Urothelium cell line (cell line): ENCODE results near the gene DPP4.
"Not testable (repeated sequence)": the region's sequence is repeated elsewhere in the genome, so short reads cannot be mapped to it uniquely, and the experiment has no call there.

ENCODE experiments used
- DNase-seq: peaks from one replicate; pipeline ENCODE4 v3.0.0; 2011; ENCODE audit warnings: low spot score, mixed read lengths
- FAIRE-seq: peaks from 2 replicates; lab custom pipeline; 2011; peaks lifted over from hg19 to GRCh38; lab: Jason Lieb, UNC

Gene DPP4

DNA sequence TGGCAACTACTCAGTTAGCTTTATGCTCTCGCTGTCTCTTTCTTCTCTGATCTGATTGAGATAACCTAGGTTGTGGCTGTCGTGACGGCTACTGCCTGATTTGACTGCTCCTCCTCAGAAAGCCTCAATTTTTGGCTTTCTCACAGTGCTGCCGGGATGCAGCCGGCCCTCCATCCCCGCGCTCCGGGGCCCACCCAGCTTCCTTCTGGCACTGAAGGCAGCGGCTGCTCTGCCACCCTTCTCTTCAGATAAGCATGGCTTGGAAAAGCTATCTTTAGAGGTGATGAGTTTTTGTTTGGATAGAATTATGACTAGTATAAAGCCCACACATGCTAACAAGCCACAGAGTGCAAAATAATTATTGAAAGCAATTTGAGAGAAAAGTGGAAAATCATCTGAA is 102.5 kb downstream of the DPP4 start:
- FAIRE-seq (no peak), DNase-seq (no peak)

DNA sequence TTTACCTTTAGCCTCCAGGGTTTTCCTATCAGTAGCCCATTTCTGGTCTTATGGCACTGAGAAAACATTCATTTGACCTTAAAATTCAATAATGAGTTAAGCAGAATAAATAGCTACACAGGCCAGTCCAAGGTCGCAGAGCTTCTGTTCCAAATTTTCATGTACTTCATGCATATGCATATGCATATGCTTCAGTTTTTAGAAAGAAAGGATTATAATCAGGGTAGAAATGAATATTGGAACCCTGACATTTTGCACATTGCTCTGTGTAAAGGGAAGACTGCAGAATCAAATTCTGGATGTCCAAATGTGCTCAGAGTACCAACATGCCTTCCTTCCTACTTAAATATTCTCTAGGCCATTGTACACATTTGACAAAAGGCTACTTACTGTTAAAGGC is 104.9 kb downstream of the DPP4 start:
- DNase-seq (no peak), FAIRE-seq (no peak)

DNA sequence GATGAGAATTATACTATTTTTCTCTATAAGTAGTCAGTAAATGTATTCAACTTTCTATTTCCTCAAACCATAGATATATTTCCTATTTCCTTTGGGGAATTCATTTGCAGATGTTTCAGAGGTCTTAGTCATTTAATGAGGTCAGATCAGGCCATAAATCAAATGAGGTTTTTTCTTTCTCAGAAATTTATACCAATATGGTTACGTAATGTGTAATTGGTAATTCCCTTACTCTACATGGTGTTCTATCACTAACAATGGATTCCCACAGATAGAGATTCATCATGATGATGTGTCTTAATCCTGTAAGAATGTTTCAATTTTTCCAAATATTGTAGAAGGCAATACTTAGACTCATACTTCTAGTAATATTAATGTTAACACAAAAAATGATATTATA is 108.0 kb downstream of the DPP4 start:
- DNase-seq (no peak), FAIRE-seq (no peak)

DNA sequence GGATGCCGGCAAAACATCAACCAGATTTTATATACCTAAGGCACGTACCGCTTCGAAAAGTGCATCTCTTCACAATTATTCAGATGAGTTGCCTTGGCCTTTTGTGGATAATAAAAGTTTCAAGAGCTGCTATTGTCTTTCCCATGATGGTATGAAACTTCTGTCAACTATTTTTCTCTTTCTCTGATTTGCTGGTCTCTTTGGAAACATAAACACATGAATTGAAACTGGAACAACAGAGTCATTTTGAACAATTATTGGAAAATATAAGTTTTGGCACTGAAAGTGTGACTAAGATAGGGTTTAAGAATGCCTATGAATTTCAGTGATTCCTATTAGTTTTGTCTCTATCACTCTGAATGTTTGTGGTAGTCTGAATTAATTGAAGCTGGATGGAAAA is 109.9 kb downstream of the DPP4 start:
- DNase-seq (no peak), FAIRE-seq (no peak)

DNA sequence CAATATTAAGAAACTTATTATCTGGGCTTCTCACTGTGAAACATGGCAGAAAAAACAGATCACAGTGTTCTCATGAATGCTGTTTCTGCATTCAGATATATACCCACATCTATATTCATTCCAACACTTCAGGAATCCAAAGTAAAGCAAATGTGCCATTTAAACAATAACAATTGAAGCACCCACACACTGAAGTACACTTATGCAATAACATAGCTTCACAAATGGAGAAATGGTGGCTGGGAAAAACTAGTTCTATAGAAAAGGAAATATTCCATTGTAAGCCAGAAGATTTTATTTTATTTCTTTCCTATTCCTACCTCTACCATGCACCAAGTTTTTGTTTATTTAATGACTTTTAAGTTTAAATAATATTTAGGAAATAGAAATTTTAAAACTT is 111.9 kb downstream of the DPP4 start:
- no peak for DNase-seq
- no peak for FAIRE-seq

DNA sequence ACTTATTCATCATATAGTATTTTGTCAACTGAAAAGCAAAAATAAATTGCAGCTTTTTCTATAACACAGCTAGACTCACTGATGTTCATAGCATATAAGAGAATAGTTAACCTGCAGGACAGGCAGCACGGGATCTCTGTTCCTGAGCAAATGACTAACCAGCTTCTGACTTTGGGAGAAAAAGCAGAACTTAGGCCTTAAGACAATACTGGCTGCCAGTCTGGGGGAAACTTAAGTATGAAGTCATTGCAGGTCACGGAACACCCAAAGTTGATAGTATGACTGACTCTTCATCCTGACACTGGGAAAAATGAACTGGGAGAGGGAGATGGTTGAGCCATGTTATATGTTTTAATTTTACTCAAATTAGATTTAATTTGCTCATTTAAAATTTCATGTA is 113.0 kb downstream of the DPP4 start:
- DNase-seq, result no peak
- FAIRE-seq, result no peak

DNA sequence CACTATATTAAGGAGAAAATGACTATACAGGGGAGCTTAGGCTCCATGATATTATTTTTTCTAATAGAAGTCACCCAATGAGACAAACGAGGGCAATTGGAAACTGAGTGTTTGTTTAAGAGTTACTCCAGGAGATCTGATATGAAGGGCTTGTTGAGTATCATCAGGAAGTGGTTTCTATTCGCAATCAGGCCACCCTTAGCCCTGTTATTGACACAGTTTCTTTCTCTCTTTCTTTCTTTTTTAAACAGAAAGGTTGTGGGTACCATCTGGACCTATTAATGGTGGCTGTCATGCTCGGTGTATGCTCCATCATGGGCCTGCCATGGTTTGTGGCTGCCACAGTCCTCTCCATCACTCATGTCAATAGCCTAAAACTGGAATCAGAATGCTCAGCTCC is 117.3 kb downstream of the DPP4 start:
- FAIRE-seq (no peak), DNase-seq (no peak)

DNA sequence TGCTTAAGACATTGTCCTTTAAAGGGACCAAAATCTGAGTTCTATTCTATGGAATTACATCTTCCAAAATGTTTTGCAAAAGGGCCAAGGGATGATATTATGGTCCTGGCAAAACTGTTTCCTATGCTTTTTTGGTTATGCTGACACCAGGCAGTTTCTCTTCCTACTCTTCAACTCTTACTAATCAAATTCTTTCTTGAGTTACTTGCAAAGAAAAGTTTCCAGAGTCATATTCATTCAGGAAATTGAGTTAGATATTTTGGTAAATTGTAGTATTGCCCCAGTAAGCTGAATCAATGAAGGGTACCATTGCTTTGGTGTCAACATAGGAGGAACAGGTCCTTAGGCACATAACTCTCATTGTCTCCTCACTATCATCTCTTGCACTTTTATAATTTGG is 118.8 kb downstream of the DPP4 start:
- DNase-seq (no peak), FAIRE-seq (no peak)

DNA sequence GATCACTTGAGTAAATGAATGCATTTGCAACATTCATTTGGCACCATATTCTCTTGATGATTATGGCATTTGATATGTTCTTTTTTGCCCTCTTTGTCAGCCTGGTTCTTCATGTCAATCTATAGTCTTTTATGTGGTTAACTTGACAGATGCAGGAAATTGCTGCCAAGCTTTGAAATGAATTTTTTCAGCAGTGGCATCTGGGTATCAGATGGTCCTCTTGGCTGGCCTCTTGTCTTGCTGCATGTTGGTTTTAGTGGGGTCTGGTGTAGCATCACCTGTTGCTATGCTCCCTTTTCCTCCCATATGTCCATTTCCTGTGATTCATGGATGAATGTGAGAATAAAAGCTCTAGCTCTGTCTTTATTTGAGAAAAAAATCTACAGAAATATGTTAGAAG is 119.9 kb downstream of the DPP4 start:
- FAIRE-seq (no peak), DNase-seq (no peak)

DNA sequence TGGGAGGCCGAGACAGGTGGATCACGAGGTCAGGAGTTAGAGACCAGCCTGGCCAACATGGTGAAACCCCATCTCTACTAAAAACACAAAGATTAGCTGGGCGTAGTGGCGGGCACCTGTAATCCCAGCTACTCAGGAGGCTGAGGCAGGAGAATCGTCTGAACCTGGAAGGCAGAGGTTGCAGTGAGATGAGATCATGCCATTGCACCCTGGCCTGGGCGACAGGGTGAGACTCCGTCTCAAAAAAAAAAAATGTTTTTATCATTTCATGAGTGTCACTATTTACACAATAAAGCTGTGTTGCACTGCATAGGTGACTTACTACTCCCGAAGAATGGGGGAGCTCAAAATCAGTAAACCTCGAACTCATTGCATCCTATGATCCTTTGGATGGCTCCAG is 120.6 kb downstream of the DPP4 start:
- DNase-seq, FAIRE-seq: not testable (repeated sequence)

DNA sequence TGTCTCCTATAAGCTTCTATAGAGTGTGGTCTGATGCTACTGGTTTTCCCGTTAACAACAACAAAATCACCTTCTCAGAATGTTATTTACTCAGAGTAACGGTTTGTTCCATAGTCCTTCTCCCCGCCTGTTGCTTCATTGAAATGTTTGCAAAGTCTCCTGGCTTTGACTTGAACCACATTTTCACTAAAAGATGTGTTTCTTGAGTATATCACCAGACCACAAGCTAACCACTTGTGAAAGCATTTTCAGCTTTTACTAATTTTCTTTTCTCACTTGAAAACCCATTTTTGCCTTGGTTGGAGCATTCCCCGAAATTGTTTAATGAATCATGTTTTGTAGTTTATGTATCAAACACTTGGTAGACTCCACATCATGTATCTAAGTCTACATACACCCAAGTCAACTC is 121.2 kb downstream of the DPP4 start:
- no peak for FAIRE-seq
- DNase-seq, result no peak

DNA sequence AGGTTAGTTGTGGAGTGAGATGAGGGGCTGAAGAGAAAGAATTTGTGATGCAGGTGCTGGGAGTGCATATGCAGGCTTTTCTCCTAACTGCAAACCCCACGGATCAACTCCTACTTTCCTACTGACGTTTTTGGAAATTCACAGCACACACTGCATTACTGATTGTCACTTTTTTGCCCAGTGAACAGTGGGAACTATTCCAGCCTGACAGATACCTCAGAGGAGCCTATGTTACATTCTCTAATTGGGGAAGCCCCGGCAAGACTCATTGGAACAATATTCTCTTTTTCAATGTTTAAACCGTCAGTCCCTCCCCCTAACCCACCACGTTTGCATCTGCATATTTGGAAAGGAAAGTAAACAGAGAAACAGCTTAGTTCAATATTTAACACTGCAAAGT is 126.2 kb downstream of the DPP4 start:
- no peak for DNase-seq

DNA sequence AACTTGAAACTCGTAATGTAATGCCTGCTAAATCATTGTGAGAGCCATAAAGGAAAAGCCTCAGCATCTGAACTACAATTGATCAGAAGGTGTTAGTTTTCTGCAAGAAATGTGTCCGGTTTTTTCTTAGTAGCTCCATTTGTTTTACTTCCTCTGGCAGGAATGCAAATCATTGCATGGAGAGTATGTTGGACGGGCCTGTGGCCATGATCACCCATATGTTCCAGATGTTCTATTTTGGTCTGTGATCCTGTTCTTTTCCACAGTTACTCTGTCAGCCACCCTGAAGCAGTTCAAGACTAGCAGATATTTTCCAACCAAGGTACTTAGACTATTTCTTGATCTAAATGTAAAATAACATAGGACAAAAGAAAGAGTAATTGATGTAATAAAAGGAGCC is 126.6 kb downstream of the DPP4 start:
- DNase-seq (no peak), FAIRE-seq (no peak)

More for the DNA sequence above, 126.2 kb downstream of the DPP4 start:
- no peak for FAIRE-seq

DNA sequence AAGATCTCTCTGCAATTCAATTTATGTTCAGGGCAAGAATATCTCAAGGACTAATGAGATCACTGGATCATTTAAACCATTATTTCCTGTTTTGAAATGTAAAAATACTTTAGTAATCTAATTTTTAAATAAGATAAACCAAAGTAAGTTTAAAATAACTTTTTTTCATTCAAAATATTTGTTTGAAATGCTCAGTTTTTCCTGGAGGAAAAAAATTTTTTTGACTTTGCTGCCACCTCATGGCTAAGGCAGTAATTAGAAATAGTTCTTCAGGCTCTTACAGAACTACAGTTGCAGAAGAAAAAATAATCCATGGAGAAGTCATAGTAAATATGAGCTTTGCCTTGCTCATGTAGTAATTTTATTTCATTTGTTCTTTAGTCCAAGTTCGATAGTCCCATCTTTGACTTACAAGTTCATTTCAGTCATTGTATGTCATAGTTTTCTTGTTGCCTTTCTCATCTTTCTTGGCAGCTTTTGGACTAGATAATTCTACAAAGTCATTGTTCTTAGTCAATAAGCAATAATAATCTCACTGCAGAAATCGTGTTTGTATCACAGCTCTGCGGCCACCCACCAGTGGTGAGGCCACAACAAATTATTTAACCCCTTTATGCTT is 127.4 kb downstream of the DPP4 start:
- FAIRE-seq, result no peak
- DNase-seq, result peak; percentile 11

DNA sequence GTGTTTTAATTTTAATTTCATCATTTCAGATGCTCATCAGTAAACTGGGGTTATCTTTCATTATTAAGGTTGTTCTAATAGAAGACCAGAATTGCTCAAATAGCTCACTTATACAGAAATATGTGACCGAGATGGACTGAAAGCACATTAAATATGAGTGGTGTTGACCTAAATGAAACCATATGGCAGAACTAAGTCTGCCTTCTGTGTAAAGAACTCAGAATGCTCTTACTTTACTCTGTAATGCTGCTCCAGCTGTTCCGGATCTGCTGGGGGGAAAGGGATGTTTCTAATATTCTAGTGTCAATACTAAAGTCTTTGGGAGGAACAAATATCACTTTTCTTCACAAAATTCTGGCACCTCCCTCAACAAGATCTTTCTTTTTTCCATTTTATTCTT is 131.0 kb downstream of the DPP4 start:
- DNase-seq (no peak), FAIRE-seq (no peak)
